NCI-H226 (cell line): ENCODE results near the gene FRG2C.
"Not testable (repeated sequence)": the region's sequence is repeated elsewhere in the genome, so short reads cannot be mapped to it uniquely, and the experiment has no call there.

Experiments
- DNase-seq: peaks from one replicate; pipeline ENCODE4 v3.0.0-alpha.2; 2015

FRG2C gene

DNA sequence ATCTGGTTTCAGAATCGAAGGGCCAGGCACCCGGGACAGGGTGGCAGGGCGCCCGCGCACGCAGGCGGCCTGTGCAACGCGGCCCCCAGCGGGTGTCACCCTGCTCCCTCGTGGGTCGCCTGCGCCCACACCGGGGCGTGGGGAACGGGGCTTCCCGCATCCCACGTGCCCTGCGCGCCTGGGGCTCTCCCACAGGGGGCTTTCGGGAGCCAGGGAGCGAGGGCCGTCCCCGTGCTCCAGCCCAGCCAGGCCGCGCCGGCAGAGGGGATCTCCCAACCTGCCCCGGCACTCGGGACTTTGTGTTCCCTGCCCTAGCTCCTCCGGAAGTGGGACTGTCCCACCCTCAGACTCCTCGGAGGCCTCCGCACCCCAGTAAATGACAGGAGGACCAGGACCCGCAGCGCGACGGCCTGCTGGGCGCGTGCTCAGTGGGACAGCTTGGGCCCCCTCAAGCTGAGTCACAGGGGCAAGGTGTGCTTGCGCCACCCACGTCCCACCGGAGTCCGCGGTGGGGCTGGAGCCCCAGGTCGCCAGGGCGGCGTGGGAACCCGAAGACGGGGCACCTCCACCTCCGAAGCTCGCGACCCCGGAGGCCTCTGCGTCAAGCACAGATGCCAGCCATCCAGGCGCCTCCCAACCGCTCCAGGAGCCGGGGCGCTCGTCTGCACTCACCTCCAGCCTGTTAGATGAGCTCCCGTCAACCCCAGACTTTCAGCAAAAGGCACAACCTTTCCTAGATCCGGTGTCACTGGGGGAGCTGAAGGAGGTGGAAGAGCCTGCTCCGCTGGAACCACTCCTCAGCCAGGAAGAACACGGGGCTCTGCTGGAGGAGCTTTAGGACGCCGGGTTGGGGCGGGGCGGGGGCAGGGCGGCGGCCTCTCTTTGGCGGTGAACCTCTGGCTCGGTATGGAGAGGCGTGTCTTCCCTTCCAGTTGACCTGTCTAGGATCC lies 5.5 kb downstream of the FRG2C start:
- not testable (repeated sequence) for DNase-seq

DNA sequence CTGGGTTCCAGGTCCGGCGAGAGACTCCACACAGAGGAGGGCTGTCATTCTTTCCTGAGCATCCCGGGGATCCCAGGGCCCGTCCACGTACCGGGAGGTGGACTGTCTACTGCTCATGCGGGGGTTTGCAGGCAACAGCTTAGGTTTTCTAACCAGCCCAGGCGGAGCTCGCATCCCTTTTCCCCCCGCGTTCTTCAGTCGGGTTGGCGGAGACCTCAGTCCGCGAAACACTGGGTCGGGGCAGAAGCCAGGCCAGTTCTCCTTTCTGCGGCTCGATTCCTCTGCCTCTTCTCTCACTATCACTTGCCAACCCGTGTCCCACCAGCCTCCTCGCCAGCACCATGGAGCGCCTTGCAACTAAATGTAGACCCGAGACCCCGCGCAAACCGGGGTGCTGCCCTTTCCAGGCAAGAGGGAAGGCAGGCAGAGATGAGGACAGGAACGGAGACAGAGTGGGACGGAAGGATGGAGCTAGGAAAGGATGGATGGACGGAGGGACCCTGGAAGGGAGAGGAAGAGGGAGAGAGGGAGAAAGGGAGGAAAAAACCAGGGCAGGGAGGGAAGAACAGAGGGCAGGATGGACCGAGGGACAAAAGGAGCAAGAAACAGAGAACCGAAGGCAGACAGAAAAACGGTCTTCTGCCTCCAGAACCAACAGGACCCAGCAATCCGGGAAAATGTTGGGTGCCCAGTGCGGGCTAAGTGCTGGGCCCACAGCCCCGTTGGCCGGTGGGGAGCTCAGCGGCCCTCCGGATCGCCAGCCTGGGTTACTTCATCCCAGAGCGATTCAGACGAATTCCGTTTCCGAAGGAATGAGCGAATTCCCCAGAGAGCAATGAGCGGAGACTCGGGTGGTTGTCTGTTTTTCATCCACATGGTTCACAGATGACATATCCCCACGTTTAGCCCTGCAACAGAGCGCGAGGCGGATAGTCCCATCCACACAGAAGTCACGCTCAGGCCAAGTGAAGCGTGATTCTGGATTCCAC lies 6.5 kb downstream of the FRG2C start:
- DNase-seq: not testable (repeated sequence)

DNA sequence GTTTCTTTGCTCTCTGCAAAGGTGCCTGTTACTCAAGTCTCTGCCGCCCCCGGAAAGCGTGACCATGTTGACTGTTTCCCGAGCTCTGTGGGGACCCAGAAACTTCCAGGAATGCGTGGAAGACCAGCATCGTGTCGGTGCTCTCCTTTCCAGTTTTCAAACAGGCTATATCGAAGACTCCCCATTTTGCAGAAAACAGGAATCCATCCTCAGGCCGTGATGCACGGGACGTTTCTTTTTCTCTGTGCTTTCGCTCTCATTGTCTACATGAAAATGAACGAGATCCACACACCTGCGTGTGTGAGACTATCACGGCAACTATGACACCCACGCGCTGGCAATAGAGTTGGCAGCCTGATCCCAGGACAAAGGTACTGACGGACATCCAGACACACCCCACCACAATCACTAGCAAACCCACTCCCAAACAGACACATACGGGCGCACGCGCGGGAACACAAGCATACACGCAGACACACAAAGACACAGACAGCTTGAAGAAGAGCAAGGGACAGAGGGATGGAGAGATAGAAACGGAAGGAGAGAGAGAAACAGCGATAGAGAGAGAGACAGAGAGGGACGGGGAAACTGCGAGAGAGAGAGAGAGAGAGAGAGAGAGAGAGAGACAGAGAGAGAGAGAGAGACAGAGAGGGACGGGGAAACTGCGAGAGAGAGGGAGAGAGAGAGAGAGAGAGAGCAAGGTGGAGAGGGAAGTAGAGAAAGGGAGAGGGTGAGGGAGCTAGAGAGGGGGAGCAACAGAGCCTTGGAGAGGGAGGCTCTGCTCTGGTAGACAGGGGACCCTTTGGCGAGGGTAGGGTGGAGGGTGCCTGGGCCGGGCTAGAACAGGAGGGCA lies 7.4 kb downstream of the FRG2C start:
- DNase-seq: not testable (repeated sequence)

DNA sequence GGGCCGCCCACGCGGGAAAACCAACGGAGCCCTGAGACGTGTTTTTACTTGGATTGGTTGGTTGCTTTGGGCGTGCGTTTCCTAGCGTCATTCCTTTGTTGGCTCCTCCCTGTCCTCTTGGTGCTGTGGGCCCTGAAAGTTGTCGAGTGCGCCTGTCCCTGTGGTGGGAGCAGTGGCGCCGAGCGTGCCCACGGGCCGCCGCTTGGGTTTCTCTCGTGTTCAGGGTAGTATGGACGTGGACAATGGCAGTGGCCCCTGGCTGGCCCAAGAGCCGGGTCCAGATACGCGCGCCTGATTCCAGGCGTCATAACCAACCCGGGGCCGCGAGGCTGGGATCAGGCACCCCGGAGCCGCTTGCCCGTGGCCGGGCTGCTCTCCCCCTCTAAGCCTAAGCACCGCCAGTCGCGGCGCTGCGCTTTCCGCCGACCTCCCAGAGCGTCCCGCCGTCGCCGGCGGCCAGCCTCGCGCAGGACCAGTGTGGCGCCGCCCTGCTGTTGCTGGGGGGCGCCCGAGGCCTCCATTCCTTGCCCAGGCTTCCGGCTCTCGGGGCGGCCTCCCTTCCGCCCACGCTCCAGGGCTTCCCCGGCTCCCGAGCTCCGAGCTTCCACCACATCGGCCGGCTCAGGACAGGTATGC lies 8.1 kb downstream of the FRG2C start:
- DNase-seq: not testable (repeated sequence)

GRCh38 chr3:75683965-75684364 lies 19.8 kb downstream of the FRG2C start:
- DNase-seq: not testable (repeated sequence)

DNA sequence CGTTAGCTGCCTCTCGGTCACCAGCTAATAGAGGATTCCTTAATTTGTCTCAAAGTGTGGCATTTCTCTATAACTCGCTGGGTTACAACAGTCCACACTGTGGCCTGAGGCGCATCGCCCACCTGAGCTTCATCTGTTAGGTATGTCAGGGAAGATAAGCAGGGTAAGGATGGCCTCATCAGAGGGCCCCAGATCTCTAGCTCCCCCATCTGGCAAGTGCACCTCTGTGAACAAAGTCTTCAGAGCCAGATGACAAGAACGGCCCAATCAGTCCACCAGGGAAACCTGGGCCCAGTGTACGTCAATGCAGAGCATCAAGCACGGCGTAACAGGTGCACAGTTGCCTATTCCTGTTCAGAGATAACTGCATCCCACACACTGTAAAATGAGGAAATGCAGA lies 23.2 kb downstream of the FRG2C start:
- no peak for DNase-seq

GRCh38 chr3:75692061-75692460 lies 27.9 kb downstream of the FRG2C start:
- no peak for DNase-seq
